Suprapubic skin (tissue), 4 donors: ENCODE measurements around the gene SBK1. TPM values are rescaled to one million over a fixed set of nuclear protein-coding genes. Genes with fewer than 3 reads are reported as not detected.

Experiments used
- DNase-seq, 2 donors: peaks; one replicate each; pipeline ENCODE4 v3.0.0-alpha.2; 2019; ENCODE audit warnings: low spot score in 2 of 2
- H3K27ac ChIP-seq: fragments of 200-600 bp; sonication (generic); one replicate; pipeline ENCODE4 v1.5.1; 2019
- H3K27me3 ChIP-seq: fragments of 200-600 bp; sonication (generic); one replicate; pipeline ENCODE4 v1.5.1; 2019
- H3K36me3 ChIP-seq: fragments of 200-600 bp; sonication (generic); one replicate; pipeline ENCODE4 v1.5.1; 2019
- H3K4me1 ChIP-seq: fragments of 200-600 bp; sonication (generic); one replicate; pipeline ENCODE4 v1.5.1; 2019
- H3K4me3 ChIP-seq: fragments of 200-600 bp; sonication (generic); one replicate; pipeline ENCODE4 v1.5.1; 2019; ENCODE audit warnings: mild to moderate bottlenecking
- H3K9me3 ChIP-seq: fragments of 200-600 bp; sonication (generic); one replicate; pipeline ENCODE4 v1.5.1; 2019
- CTCF ChIP-seq, 2 donors: fragments of 200-600 bp in 1 of 2; fragments of 450-650 bp in 1 of 2; sonication (generic) in 1 of 2; IDR thresholded peaks; one replicate each; pipeline ENCODE4 v1.5.1; 2016 to 2019; ENCODE audit warnings: antibody characterized with exemption in 2 of 2, mild to moderate bottlenecking in 1 of 2, moderate library complexity in 1 of 2
- EP300 ChIP-seq: sonication (generic); formaldehyde crosslinking; IDR thresholded peaks from one replicate; pipeline ENCODE4 v1.6.1; 2017; ENCODE audit warnings: antibody characterized with exemption
- POLR2A ChIP-seq, 2 donors: fragments of 450-650 bp; IDR thresholded peaks; one replicate each; pipeline ENCODE4 v1.6.1; 2017; ENCODE audit warnings: antibody characterized with exemption in 2 of 2, mild to moderate bottlenecking in 2 of 2, moderate library complexity in 2 of 2
- POLR2AphosphoS5 ChIP-seq, 3 donors: sonication (generic); formaldehyde crosslinking; IDR thresholded peaks; one replicate each; pipeline ENCODE4 v1.6.1; 2017; ENCODE audit warnings: antibody characterized with exemption in 3 of 3
- WGBS: methylation state at CpG from one replicate; pipeline ENCODE4 v1.1.5; 2018; 5-methylcytosine and 5-hydroxymethylcytosine counted together
- total RNA-seq, 4 donors: library from RNA; depleted of rRNA; stranded (reverse); fragments of >200 nt; gene quantifications; one replicate each; pipeline ENCODE4 v1.1.0, GENCODE V29; 2016

Gene SBK1
- total RNA-seq, 4 donors from 2014 or later, result 0.49 to 2.7 (median 2.2) TPM

- H3K27ac ChIP-seq, result no peak overlapping the region
- no peaks in the 10 kb centered on the region for H3K36me3 ChIP-seq
- no peak for DNase-seq
- no peaks in the 10 kb centered on the region for H3K4me1 ChIP-seq
- no peak for TF ChIP-seq CTCF (IDR thresholded peaks at IDR 0.05)
- TF ChIP-seq EP300, result no peak
- no peak overlapping the region for H3K4me3 ChIP-seq
- H3K27me3 ChIP-seq, result peaks cover 3% of the 10 kb centered on the region
- H3K9me3 ChIP-seq, result no peaks in the 10 kb centered on the region
- WGBS, result 68% methylated on average over 8 of the region's 14 CpGs
These were observed 19.6 kb downstream of the SBK1 start for GRCh38 chr16:28311913-28312312.

GRCh38 chr16:28312327-28312726, 20.0 kb downstream of the SBK1 start:
- Histone ChIP-seq H3K27me3 (peaks cover 3% of the 10 kb centered on the region), H3K4me3 (no peak overlapping the region), H3K27ac (no peak overlapping the region), H3K4me1 (no peaks in the 10 kb centered on the region), H3K9me3 (no peaks in the 10 kb centered on the region), H3K36me3 (no peaks in the 10 kb centered on the region)
- DNase-seq, result no peak
- 85% methylated on average over 10 of the region's 10 CpGs for WGBS
- TF ChIP-seq CTCF (IDR thresholded peaks at IDR 0.05), result no peak
- no peak for TF ChIP-seq EP300
- TF ChIP-seq POLR2A (IDR thresholded peaks at IDR 0.05), result no peak
- no peak for TF ChIP-seq POLR2AphosphoS5 (IDR thresholded peaks at IDR 0.05)

- no peaks in the 10 kb centered on the region for H3K4me1 ChIP-seq
- no peak overlapping the region for H3K4me3 ChIP-seq
- H3K36me3 ChIP-seq, result no peaks in the 10 kb centered on the region
- no peaks in the 10 kb centered on the region for H3K9me3 ChIP-seq
- TF ChIP-seq EP300 (no peak), POLR2AphosphoS5 (IDR thresholded peaks at IDR 0.05) (no peak), CTCF (IDR thresholded peaks at IDR 0.05) (no peak), POLR2A (IDR thresholded peaks at IDR 0.05) (no peak)
- DNase-seq, result no peak
- WGBS, result 57% methylated on average over 11 of the region's 11 CpGs
- peaks cover 3% of the 10 kb centered on the region for H3K27me3 ChIP-seq
- no peak overlapping the region for H3K27ac ChIP-seq
These were observed 21.3 kb downstream of the SBK1 start for GRCh38 chr16:28313587-28313986.

- no peak for DNase-seq
- H3K27ac ChIP-seq, result no peak overlapping the region
- no peaks in the 10 kb centered on the region for H3K36me3 ChIP-seq
- peaks cover 3% of the 10 kb centered on the region for H3K27me3 ChIP-seq
- TF ChIP-seq EP300 (no peak), CTCF (IDR thresholded peaks at IDR 0.05) (no peak), POLR2AphosphoS5 (IDR thresholded peaks at IDR 0.05) (no peak), POLR2A (IDR thresholded peaks at IDR 0.05) (no peak)
- no peaks in the 10 kb centered on the region for H3K4me1 ChIP-seq
- WGBS, result 77% methylated on average over 5 of the region's 6 CpGs
- H3K9me3 ChIP-seq, result no peaks in the 10 kb centered on the region
- no peak overlapping the region for H3K4me3 ChIP-seq
These were observed 23.7 kb downstream of the SBK1 start for GRCh38 chr16:28316054-28316453.

- no peaks in the 10 kb centered on the region for H3K36me3 ChIP-seq
- H3K27ac ChIP-seq, result no peak overlapping the region
- WGBS, result 30% methylated on average over 4 of the region's 22 CpGs
- H3K9me3 ChIP-seq, result no peaks in the 10 kb centered on the region
- TF ChIP-seq EP300, result no peak
- peak; percentile 11 to 88 for TF ChIP-seq CTCF (IDR thresholded peaks at IDR 0.05)
- H3K4me1 ChIP-seq, result no peaks in the 10 kb centered on the region
- H3K4me3 ChIP-seq, result no peak overlapping the region
- H3K27me3 ChIP-seq, result peaks cover 3% of the 10 kb centered on the region
- DNase-seq, result no peak
These were observed 24.9 kb downstream of the SBK1 start for GRCh38 chr16:28317040-28317880.
